Keratinocyte (primary cell): ENCODE results near the gene PLEKHJ1. TPM values are rescaled to one million over a fixed set of nuclear protein-coding genes. Genes with fewer than 3 reads are reported as not detected.

Experiments used
- DNase-seq: peaks from one replicate; pipeline ENCODE4 v3.0.0-alpha.2; 2011; ENCODE audit warnings: low read depth, missing footprints, low spot score
- FAIRE-seq: peaks from 2 replicates; lab custom pipeline; 2011; peaks lifted over from hg19 to GRCh38; lab: Jason Lieb, UNC
- H2AFZ ChIP-seq: 2 replicates; pipeline ENCODE4 v1.6.0; 2012; ENCODE audit warnings: low read length, control low read depth, inconsistent platforms; ENCODE audit not compliant: control insufficient read depth
- H3K27ac ChIP-seq: 2 replicates; pipeline ENCODE4 v1.5.1; 2011; ENCODE audit warnings: low read length; ENCODE audit not compliant: control insufficient read depth, insufficient read depth
- H3K27me3 ChIP-seq: 3 replicates; pipeline ENCODE4 v1.6.0; 2011; ENCODE audit warnings: low read length; ENCODE audit not compliant: control insufficient read depth, insufficient read depth; ENCODE audit errors: extremely low read depth
- H3K36me3 ChIP-seq, 2 experiments: 2 replicates in 1 of 2; 3 replicates in 1 of 2; pipeline ENCODE4 v1.5.1; 2011; ENCODE audit warnings: low read length in 2 of 2, mild to moderate bottlenecking in 1 of 2; ENCODE audit not compliant: control insufficient read depth in 2 of 2, insufficient read depth in 2 of 2; ENCODE audit errors: extremely low read depth in 1 of 2
- H3K4me1 ChIP-seq: 3 replicates; pipeline ENCODE4 v1.5.1; 2011; ENCODE audit warnings: low read length; ENCODE audit not compliant: control insufficient read depth, insufficient read depth; ENCODE audit errors: extremely low read depth
- H3K4me2 ChIP-seq: 3 replicates; pipeline ENCODE4 v1.6.0; 2011; ENCODE audit warnings: low read depth, low read length; ENCODE audit not compliant: control insufficient read depth, insufficient read depth; ENCODE audit errors: extremely low read depth
- H3K4me3 ChIP-seq, 3 experiments: fragments of 200-600 bp in 1 of 3; sonication (generic) in 1 of 3; 2 replicates in 2 of 3; 3 replicates in 1 of 3; pipeline ENCODE4 v1.5.1; 2011 to 2016; ENCODE audit warnings: low read length in 3 of 3, mild to moderate bottlenecking in 3 of 3, control low read depth in 2 of 3, inconsistent platforms in 1 of 3, low read depth in 1 of 3, mixed read lengths in 1 of 3, mixed run types in 1 of 3, moderate library complexity in 1 of 3; ENCODE audit not compliant: control insufficient read depth in 2 of 3, insufficient read depth in 2 of 3; ENCODE audit errors: extremely low read depth in 1 of 3
- H3K79me2 ChIP-seq: 2 replicates; pipeline ENCODE4 v1.6.0; 2012; ENCODE audit warnings: low read length; ENCODE audit not compliant: control insufficient read depth, insufficient read depth
- H3K9ac ChIP-seq: 3 replicates; pipeline ENCODE4 v1.6.0; 2011; ENCODE audit warnings: low read length; ENCODE audit not compliant: control insufficient read depth, insufficient read depth; ENCODE audit errors: extremely low read depth
- H3K9me1 ChIP-seq: 3 replicates; pipeline ENCODE4 v1.6.0; 2011; ENCODE audit warnings: low read length; ENCODE audit not compliant: control insufficient read depth, insufficient read depth; ENCODE audit errors: extremely low read depth
- H3K9me3 ChIP-seq: 2 replicates; pipeline ENCODE4 v1.5.1; 2012; ENCODE audit warnings: low read depth, low read length; ENCODE audit not compliant: control insufficient read depth
- H4K20me1 ChIP-seq: 3 replicates; pipeline ENCODE4 v1.6.0; 2011; ENCODE audit warnings: low read length; ENCODE audit not compliant: control insufficient read depth, insufficient read depth; ENCODE audit errors: extremely low read depth
- EZH2 ChIP-seq: IDR thresholded peaks from one replicate; pipeline ENCODE4 v1.6.1; 2012; ENCODE audit warnings: inconsistent platforms, mild to moderate bottlenecking, low read length, moderate library complexity
- dilution Hi-C: fragments of 300-500 bp; cut with MboI; formaldehyde crosslinking; loops from one replicate; pipeline ENCODE4 v1.7.0; 2020; ENCODE audit warnings: low sequenced_read_pairs; ENCODE audit not compliant: extremely low pct_ligation_motif_present
- polyA plus RNA-seq, 5 experiments: library from polyadenylated mRNA; depleted of rRNA in 3 of 5; stranded (reverse) in 3 of 5; stranded (forward) in 1 of 5; unstranded in 1 of 5; fragments of >200 nt; gene quantifications; 1 replicate in 1 of 5; 2 replicates in 3 of 5; 3 replicates in 1 of 5; pipeline versions ENCODE4 v1.2.1 to v1.2.3, GENCODE V29; 2011 to 2012; ENCODE audit warnings: missing spikeins in 2 of 5, low read depth in 1 of 5, low replicate concordance in 1 of 5
- TF ChIP-seq, protein P1 (sequence below), 3 experiments: IDR thresholded peaks in 1 of 3; conservative IDR thresholded peaks in 1 of 3; optimal IDR thresholded peaks in 1 of 3; 2 replicates in 2 of 3; 3 replicates in 1 of 3; pipeline versions ENCODE3 to v1.5.1; 2011; ENCODE audit warnings: low read length in 3 of 3, mild to moderate bottlenecking in 3 of 3, moderate library complexity in 2 of 3, control low read depth in 1 of 3, inconsistent platforms in 1 of 3; ENCODE audit not compliant: insufficient read depth in 2 of 3; ENCODE audit errors: extremely low read depth in 1 of 3

PLEKHJ1 gene
- polyA plus RNA-seq, 1 donor (not counting 4 experiments of a cell fraction or from before 2014, with no cell fraction given), result 36.8 TPM

DNA sequence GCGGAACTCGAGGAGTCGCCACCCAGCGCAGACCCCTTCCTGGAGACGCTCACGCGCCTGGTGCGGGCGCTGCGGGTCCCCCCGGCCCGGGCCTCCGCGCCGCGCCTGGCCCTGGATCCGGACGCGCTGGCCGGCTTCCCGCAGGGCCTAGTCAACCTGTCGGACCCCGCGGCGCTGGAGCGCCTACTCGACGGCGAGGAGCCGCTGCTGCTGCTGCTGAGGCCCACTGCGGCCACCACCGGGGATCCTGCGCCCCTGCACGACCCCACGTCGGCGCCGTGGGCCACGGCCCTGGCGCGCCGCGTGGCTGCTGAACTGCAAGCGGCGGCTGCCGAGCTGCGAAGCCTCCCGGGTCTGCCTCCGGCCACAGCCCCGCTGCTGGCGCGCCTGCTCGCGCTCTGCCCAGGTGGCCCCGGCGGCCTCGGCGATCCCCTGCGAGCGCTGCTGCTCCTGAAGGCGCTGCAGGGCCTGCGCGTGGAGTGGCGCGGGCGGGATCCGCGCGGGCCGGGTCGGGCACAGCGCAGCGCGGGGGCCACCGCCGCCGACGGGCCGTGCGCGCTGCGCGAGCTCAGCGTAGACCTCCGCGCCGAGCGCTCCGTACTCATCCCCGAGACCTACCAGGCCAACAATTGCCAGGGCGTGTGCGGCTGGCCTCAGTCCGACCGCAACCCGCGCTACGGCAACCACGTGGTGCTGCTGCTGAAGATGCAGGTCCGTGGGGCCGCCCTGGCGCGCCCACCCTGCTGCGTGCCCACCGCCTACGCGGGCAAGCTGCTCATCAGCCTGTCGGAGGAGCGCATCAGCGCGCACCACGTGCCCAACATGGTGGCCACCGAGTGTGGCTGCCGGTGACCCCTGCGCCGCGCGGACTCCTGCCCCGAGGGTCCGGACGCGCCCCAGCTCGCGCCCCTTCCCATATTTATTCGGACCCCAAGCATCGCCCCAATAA, 15.3 kb upstream of the PLEKHJ1 start:
- Histone ChIP-seq H3K9me1 (no peaks in the 10 kb centered on the region), H3K4me2 (no peak overlapping the region), H2AFZ (no peak overlapping the region), H3K9ac (no peak overlapping the region), H3K4me3 (no peak overlapping the region), H3K79me2 (no peaks in the 10 kb centered on the region), H3K9me3 (no peaks in the 10 kb centered on the region), H3K4me1 (no peaks in the 10 kb centered on the region), H3K27me3 (peaks cover 49% of the 10 kb centered on the region), H4K20me1 (peaks cover 9% of the 10 kb centered on the region), H3K27ac (no peak overlapping the region), H3K36me3 (peaks cover 0 to 7% of the 10 kb centered on the region in 2 experiments)
- TF ChIP-seq, protein P1, sequence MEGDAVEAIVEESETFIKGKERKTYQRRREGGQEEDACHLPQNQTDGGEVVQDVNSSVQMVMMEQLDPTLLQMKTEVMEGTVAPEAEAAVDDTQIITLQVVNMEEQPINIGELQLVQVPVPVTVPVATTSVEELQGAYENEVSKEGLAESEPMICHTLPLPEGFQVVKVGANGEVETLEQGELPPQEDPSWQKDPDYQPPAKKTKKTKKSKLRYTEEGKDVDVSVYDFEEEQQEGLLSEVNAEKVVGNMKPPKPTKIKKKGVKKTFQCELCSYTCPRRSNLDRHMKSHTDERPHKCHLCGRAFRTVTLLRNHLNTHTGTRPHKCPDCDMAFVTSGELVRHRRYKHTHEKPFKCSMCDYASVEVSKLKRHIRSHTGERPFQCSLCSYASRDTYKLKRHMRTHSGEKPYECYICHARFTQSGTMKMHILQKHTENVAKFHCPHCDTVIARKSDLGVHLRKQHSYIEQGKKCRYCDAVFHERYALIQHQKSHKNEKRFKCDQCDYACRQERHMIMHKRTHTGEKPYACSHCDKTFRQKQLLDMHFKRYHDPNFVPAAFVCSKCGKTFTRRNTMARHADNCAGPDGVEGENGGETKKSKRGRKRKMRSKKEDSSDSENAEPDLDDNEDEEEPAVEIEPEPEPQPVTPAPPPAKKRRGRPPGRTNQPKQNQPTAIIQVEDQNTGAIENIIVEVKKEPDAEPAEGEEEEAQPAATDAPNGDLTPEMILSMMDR (optimal IDR thresholded peaks at IDR 0.05 in 1 of 3, IDR thresholded peaks at IDR 0.05 in 1 of 3, conservative IDR thresholded peaks at IDR 0.05 in 1 of 3; ENCODE audit: extremely low read depth in 1 of 3, insufficient read depth in 2 of 3, low read length in 3 of 3), result no peak
- peak; percentile 59 for TF ChIP-seq EZH2
- dilution Hi-C loops, result no loop called here
- FAIRE-seq, result no peak
- DNase-seq, result no peak

DNA sequence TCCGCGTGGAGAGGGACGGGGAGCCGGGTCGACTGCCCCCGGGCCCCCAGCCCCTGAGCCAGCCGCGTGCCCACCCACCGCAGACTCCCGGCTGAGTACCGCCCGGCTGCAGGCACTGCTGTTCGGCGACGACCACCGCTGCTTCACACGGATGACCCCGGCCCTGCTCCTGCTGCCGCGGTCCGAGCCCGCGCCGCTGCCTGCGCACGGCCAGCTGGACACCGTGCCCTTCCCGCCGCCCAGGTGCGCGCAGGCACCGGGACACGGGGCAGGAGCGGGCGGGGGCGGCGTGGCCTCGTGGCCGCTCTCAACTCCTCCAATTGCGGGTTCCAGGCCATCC, 14.6 kb upstream of the PLEKHJ1 start:
- dilution Hi-C loops, result no loop called here

More for the DNA sequence above, 14.6 kb upstream of the PLEKHJ1 start:
- TF ChIP-seq EZH2, result no peak
- TF ChIP-seq, protein P1 (optimal IDR thresholded peaks at IDR 0.05 in 1 of 3, IDR thresholded peaks at IDR 0.05 in 1 of 3, conservative IDR thresholded peaks at IDR 0.05 in 1 of 3; ENCODE audit: extremely low read depth in 1 of 3, insufficient read depth in 2 of 3, low read length in 3 of 3), result no peak
- H4K20me1 ChIP-seq, result peaks cover 9% of the 10 kb centered on the region
- no peak for DNase-seq
- no peaks in the 10 kb centered on the region for H3K79me2 ChIP-seq
- no peak overlapping the region for H3K27ac ChIP-seq
- peaks cover 49% of the 10 kb centered on the region for H3K27me3 ChIP-seq
- no peaks in the 10 kb centered on the region for H3K4me1 ChIP-seq
- no peak for FAIRE-seq
- H2AFZ ChIP-seq, result no peak overlapping the region
- no peak overlapping the region for H3K9ac ChIP-seq
- no peak overlapping the region for H3K4me2 ChIP-seq
- no peaks in the 10 kb centered on the region for H3K9me1 ChIP-seq
- H3K4me3 ChIP-seq, result no peak overlapping the region
- H3K36me3 ChIP-seq, result peaks cover 4 to 11% of the 10 kb centered on the region in 2 experiments
- no peaks in the 10 kb centered on the region for H3K9me3 ChIP-seq
